SK-N-SH (cell line): ENCODE measurements around the gene TIAM1. TPM values are rescaled to one million over a fixed set of nuclear protein-coding genes. Genes with fewer than 3 reads are reported as not detected.

ENCODE experiments used
- CTCF ChIA-PET: fragments of 300-600, 350-600 bp; formaldehyde crosslinking; extraction: SDS; loops from one replicate; lab custom pipeline; 2021; lab: Yijun Ruan, JAX
- POLR2A ChIA-PET: fragments of 350-600 bp; sonication (Branson Sonifier 250); formaldehyde crosslinking; extraction: SDS; loops from one replicate; lab custom pipeline; 2020; ENCODE audit warnings: antibody characterized with exemption, inconsistent platforms; lab: Yijun Ruan, JAX
- DNase-seq: peaks from one replicate; pipeline ENCODE4 v3.0.0; 2012
- H2AFZ ChIP-seq: fragments of 200-600 bp; sonication (generic); 2 replicates; pipeline ENCODE4 v1.8.1; 2016; ENCODE audit warnings: antibody characterized with exemption, mild to moderate bottlenecking, low read depth
- H3F3A ChIP-seq: fragments of 200-600 bp; sonication (generic); replicated peaks from 2 replicates; pipeline ENCODE3; 2016; ENCODE audit warnings: antibody characterized with exemption, mild to moderate bottlenecking; ENCODE audit not compliant: insufficient read depth
- H3K27ac ChIP-seq, 2 experiments: fragments of 200-500 bp in 1 of 2; fragments of 200-600 bp in 1 of 2; sonication (Bioruptor generic) in 1 of 2; sonication (generic), shearing (Covaris generic) in 1 of 2; 2 replicates each; pipeline versions ENCODE4 v1.5.1 to v1.6.1; 2014 to 2016; ENCODE audit warnings: low read depth in 2 of 2, inconsistent platforms in 1 of 2, low read length in 1 of 2, mild to moderate bottlenecking in 1 of 2, mixed read lengths in 1 of 2
- H3K27me3 ChIP-seq: fragments of 200-600 bp; sonication (generic), shearing (Covaris generic); 2 replicates; pipeline ENCODE4 v1.6.1; 2016; ENCODE audit warnings: mixed run types; ENCODE audit not compliant: insufficient read depth
- H3K36me3 ChIP-seq, 2 experiments: fragments of 200-500 bp in 1 of 2; fragments of 200-600 bp in 1 of 2; sonication (Bioruptor generic) in 1 of 2; sonication (generic) in 1 of 2; replicated peaks in 1 of 2; 2 replicates each; pipeline versions ENCODE3 to v1.5.1; 2014 to 2016; ENCODE audit warnings: low read length in 1 of 2, mild to moderate bottlenecking in 1 of 2; ENCODE audit not compliant: insufficient read depth in 2 of 2, control insufficient read depth in 1 of 2
- H3K4me1 ChIP-seq, 2 experiments: fragments of 200-500 bp in 1 of 2; fragments of 200-600 bp in 1 of 2; sonication (Bioruptor generic) in 1 of 2; sonication (generic), shearing (Covaris generic) in 1 of 2; 2 replicates each; pipeline versions ENCODE4 v1.5.1 to v1.6.1; 2014 to 2016; ENCODE audit warnings: low read depth in 1 of 2, low read length in 1 of 2, mixed run types in 1 of 2; ENCODE audit not compliant: insufficient read depth in 2 of 2, control insufficient read depth in 1 of 2
- H3K4me2 ChIP-seq: fragments of 200-600 bp; sonication (generic), shearing (Covaris generic); 2 replicates; pipeline ENCODE4 v1.6.1; 2017; ENCODE audit warnings: mixed run types
- H3K4me3 ChIP-seq, 2 experiments: fragments of 200-500 bp in 1 of 2; fragments of 200-600 bp in 1 of 2; sonication (Bioruptor generic) in 1 of 2; sonication (generic), shearing (Covaris generic) in 1 of 2; 2 replicates each; pipeline versions ENCODE4 v1.5.1 to v1.8.1; 2014 to 2016; ENCODE audit warnings: low read depth in 2 of 2, inconsistent platforms in 1 of 2, low read length in 1 of 2, mild to moderate bottlenecking in 1 of 2, mixed read lengths in 1 of 2, moderate library complexity in 1 of 2
- H3K79me2 ChIP-seq: fragments of 200-600 bp; sonication (generic); 2 replicates; pipeline ENCODE4 v1.8.1; 2017; ENCODE audit warnings: mild to moderate bottlenecking; ENCODE audit not compliant: insufficient read depth
- H3K9ac ChIP-seq: fragments of 200-600 bp; sonication (generic); 2 replicates; pipeline ENCODE4 v1.6.1; 2017; ENCODE audit warnings: mixed run types
- H3K9me2 ChIP-seq: fragments of 200-600 bp; sonication (generic); 2 replicates; pipeline ENCODE4 v1.6.1; 2017; ENCODE audit warnings: mixed run types
- H3K9me3 ChIP-seq: fragments of 200-600 bp; sonication (generic); 2 replicates; pipeline ENCODE4 v1.6.1; 2017; ENCODE audit warnings: mixed run types, mild to moderate bottlenecking, moderate library complexity
- H4K20me1 ChIP-seq: fragments of 200-600 bp; sonication (generic); 2 replicates; pipeline ENCODE4 v1.6.1; 2017; ENCODE audit warnings: mild to moderate bottlenecking, mixed run types; ENCODE audit not compliant: insufficient read depth
- CHD2 ChIP-seq: fragments of 150-350 bp; IDR thresholded peaks from 2 replicates; pipeline ENCODE4 v1.6.1; 2018; ENCODE audit warnings: low read length; ENCODE audit not compliant: partially characterized antibody
- EZH2phosphoT487 ChIP-seq: fragments of 200-600 bp; sonication (generic); IDR thresholded peaks from 2 replicates; pipeline ENCODE4 v1.6.1; 2017; ENCODE audit warnings: low read depth, mixed run types, mild to moderate bottlenecking, antibody characterized with exemption, moderate library complexity, borderline replicate concordance
- GABPA ChIP-seq: IDR thresholded peaks from 2 replicates; pipeline ENCODE4 v1.4.0; 2012; ENCODE audit warnings: low read depth, mild to moderate bottlenecking
- JUND ChIP-seq: IDR thresholded peaks from 2 replicates; pipeline ENCODE4 v1.4.0; 2012
- POLR2AphosphoS5 ChIP-seq: IDR thresholded peaks from 2 replicates; pipeline ENCODE4 v1.6.1; 2012; ENCODE audit warnings: low read depth, low read length
- RCOR1 ChIP-seq: fragments of 150-350 bp; IDR thresholded peaks from 2 replicates; pipeline ENCODE4 v1.6.1; 2017; ENCODE audit warnings: antibody characterized with exemption, low read length
- RXRA ChIP-seq: IDR thresholded peaks from 2 replicates; pipeline ENCODE4 v1.4.0; 2012; ENCODE audit warnings: low read depth, mild to moderate bottlenecking, borderline replicate concordance
- SIN3A ChIP-seq: IDR thresholded peaks from 2 replicates; pipeline ENCODE4 v1.6.1; 2012; ENCODE audit warnings: low read depth, mild to moderate bottlenecking, low read length, moderate library complexity, borderline replicate concordance
- SMC3 ChIP-seq: IDR thresholded peaks from 2 replicates; pipeline ENCODE4 v1.6.1; 2012; ENCODE audit warnings: low read depth, low read length, improper control_type of control experiment
- TAF1 ChIP-seq: IDR thresholded peaks from 2 replicates; pipeline ENCODE4 v1.6.1; 2012; ENCODE audit warnings: low read depth, mild to moderate bottlenecking, low read length, moderate library complexity, borderline replicate concordance
- WGBS: methylation state at CpG from one replicate; pipeline ENCODE4 v1.1.6; 2017; ENCODE audit warnings: low lambda C conversion rate; 5-methylcytosine and 5-hydroxymethylcytosine counted together
- polyA plus RNA-seq, 3 experiments: library from polyadenylated mRNA; depleted of rRNA; stranded (reverse); fragments of >200 nt; gene quantifications; 2 replicates each; pipeline ENCODE4 v1.2.3, GENCODE V29; 2012
- TF ChIP-seq, protein P1 (sequence below): IDR thresholded peaks from 2 replicates; pipeline ENCODE4 v1.4.0; 2012; ENCODE audit warnings: low read depth, borderline replicate concordance
- TF ChIP-seq, protein P2 (sequence below): IDR thresholded peaks from 2 replicates; pipeline ENCODE4 v1.4.0; 2012; ENCODE audit warnings: low read depth, borderline replicate concordance
- TF ChIP-seq, protein P3 (sequence below): fragments of 150-350 bp; IDR thresholded peaks from 2 replicates; pipeline ENCODE4 v1.6.1; 2016; ENCODE audit warnings: mild to moderate bottlenecking, low read depth, low read length
- TF ChIP-seq, protein P4 (sequence below): IDR thresholded peaks from 2 replicates; pipeline ENCODE4 v1.4.0; 2012; ENCODE audit warnings: low read depth
- TF ChIP-seq, protein P5 (sequence below): fragments of 150-350 bp; IDR thresholded peaks from 2 replicates; pipeline ENCODE4 v1.6.1; 2017; ENCODE audit warnings: antibody characterized with exemption, low read length, low read depth, borderline replicate concordance

TIAM1 gene
- polyA plus RNA-seq, 1 of the 3 experiments (the other 2 are of a cell fraction), result 1.7 TPM

DNA sequence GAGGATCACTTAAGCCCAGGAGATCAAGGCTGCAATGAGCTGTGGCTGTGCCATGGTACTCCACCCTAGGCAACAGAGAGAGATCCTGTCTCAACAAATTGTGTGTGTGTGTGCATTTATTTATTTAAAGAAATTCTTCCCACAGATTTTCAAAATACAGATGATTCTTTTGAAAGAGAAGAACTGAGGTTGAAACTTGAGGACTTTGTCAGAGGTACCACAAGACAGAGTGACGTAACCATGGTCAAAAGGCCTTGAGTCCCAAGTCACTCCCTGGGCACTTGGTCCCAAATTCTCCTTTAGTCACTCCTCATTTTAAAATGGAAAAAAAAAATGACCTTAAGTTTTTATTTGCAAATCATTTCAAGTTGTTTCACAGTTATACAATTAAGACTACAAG lies 57.4 kb downstream of the TIAM1 start:
- peaks cover 0 to 10% of the 10 kb centered on the region in 2 experiments; a peak in 1 of 4 replicates for H3K4me1 ChIP-seq
- POLR2A ChIA-PET, result no interaction called here
- no peaks in the 10 kb centered on the region for H3K36me3 ChIP-seq
- no peaks in the 10 kb centered on the region for H3K27me3 ChIP-seq
- no peaks in the 10 kb centered on the region for H3K9me2 ChIP-seq
- WGBS, result 61% methylated on average over 1 of the region's 1 CpG
- peaks cover 4% of the 10 kb centered on the region for H3F3A ChIP-seq
- H2AFZ ChIP-seq, result no peak overlapping the region
- H3K9me3 ChIP-seq, result no peaks in the 10 kb centered on the region
- H4K20me1 ChIP-seq, result no peaks in the 10 kb centered on the region
- no peak for TF ChIP-seq JUND
- TF ChIP-seq, protein P1, sequence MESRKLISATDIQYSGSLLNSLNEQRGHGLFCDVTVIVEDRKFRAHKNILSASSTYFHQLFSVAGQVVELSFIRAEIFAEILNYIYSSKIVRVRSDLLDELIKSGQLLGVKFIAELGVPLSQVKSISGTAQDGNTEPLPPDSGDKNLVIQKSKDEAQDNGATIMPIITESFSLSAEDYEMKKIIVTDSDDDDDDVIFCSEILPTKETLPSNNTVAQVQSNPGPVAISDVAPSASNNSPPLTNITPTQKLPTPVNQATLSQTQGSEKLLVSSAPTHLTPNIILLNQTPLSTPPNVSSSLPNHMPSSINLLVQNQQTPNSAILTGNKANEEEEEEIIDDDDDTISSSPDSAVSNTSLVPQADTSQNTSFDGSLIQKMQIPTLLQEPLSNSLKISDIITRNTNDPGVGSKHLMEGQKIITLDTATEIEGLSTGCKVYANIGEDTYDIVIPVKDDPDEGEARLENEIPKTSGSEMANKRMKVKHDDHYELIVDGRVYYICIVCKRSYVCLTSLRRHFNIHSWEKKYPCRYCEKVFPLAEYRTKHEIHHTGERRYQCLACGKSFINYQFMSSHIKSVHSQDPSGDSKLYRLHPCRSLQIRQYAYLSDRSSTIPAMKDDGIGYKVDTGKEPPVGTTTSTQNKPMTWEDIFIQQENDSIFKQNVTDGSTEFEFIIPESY, result no peak
- TF ChIP-seq, protein P2, sequence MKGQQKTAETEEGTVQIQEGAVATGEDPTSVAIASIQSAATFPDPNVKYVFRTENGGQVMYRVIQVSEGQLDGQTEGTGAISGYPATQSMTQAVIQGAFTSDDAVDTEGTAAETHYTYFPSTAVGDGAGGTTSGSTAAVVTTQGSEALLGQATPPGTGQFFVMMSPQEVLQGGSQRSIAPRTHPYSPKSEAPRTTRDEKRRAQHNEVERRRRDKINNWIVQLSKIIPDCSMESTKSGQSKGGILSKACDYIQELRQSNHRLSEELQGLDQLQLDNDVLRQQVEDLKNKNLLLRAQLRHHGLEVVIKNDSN, result no peak
- no peak for TF ChIP-seq EZH2phosphoT487
- TF ChIP-seq, protein P3, sequence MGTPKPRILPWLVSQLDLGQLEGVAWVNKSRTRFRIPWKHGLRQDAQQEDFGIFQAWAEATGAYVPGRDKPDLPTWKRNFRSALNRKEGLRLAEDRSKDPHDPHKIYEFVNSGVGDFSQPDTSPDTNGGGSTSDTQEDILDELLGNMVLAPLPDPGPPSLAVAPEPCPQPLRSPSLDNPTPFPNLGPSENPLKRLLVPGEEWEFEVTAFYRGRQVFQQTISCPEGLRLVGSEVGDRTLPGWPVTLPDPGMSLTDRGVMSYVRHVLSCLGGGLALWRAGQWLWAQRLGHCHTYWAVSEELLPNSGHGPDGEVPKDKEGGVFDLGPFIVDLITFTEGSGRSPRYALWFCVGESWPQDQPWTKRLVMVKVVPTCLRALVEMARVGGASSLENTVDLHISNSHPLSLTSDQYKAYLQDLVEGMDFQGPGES, result no peak
- no peak for TF ChIP-seq CHD2
- TF ChIP-seq, protein P4, sequence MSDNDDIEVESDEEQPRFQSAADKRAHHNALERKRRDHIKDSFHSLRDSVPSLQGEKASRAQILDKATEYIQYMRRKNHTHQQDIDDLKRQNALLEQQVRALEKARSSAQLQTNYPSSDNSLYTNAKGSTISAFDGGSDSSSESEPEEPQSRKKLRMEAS, result no peak
- TF ChIP-seq, protein P5, sequence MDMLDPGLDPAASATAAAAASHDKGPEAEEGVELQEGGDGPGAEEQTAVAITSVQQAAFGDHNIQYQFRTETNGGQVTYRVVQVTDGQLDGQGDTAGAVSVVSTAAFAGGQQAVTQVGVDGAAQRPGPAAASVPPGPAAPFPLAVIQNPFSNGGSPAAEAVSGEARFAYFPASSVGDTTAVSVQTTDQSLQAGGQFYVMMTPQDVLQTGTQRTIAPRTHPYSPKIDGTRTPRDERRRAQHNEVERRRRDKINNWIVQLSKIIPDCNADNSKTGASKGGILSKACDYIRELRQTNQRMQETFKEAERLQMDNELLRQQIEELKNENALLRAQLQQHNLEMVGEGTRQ, result no peak
- TF ChIP-seq RXRA, result no peak
- TF ChIP-seq TAF1, result no peak
- TF ChIP-seq GABPA, result no peak
- TF ChIP-seq SMC3, result no peak
- no peak for TF ChIP-seq POLR2AphosphoS5
- no peak for TF ChIP-seq SIN3A
- TF ChIP-seq RCOR1, result no peak
- TF ChIP-seq, all 33 proteins: peak for 0
- Histone ChIP-seq H3K4me3 (no peak overlapping the region), H3K4me2 (no peak overlapping the region), H3K27ac (no peak overlapping the region), H3K9ac (no peak overlapping the region), H3K79me2 (no peaks in the 10 kb centered on the region)
- DNase-seq, result no peak
- CTCF ChIA-PET, result no interaction called here
